ENCODE measurements around the gene MPC2. TPM values are rescaled to one million over a fixed set of nuclear protein-coding genes. Genes with fewer than 3 reads are reported as not detected.
"Not testable (repeated sequence)": the region's sequence is repeated elsewhere in the genome, so short reads cannot be mapped to it uniquely, and the experiment has no call there.

Gene MPC2
- total RNA-seq, 1 donor from 2014 or later = 45.3 TPM

DNA sequence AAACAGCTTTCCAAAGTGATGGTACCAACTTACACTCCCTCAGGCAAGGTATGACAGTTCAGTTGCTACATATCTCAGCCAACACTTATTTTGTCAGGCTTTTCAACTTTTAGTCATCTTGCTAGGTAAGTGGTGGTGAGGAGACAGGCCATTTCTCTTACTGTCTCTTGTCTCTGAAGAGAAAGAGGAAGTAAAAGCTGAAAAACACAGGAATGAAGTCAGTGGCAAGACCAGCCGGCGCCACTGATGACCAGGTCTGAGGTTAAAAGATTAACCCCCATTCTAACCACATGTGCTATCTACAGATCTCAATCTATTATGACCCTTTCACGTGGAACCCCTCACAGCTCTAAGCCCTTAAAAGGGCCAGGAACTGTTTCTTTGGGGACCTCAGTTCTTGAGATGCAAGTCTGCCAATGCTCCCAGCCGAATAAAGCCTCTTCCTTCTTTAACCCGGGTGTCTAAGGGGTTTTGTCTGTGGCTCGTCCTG lies 27.1 kb downstream of the MPC2 start:
- intact Hi-C loops (cut with micrococcal nuclease) = no loop called here

- intact Hi-C loops (cut with micrococcal nuclease) = no loop called here
Observed at GRCh38 chr1:167905671-167906070, 31.2 kb downstream of the MPC2 start.

GRCh38 chr1:167905182-167905581 lies 31.7 kb downstream of the MPC2 start:
- intact Hi-C loops (cut with micrococcal nuclease) = no loop called here

GRCh38 chr1:167904652-167905130 lies 32.2 kb downstream of the MPC2 start:
- intact Hi-C loops (cut with micrococcal nuclease) = no loop called here

GRCh38 chr1:167900907-167901306 lies 36.0 kb downstream of the MPC2 start:
- intact Hi-C loops (cut with micrococcal nuclease) = no loop called here

DNA sequence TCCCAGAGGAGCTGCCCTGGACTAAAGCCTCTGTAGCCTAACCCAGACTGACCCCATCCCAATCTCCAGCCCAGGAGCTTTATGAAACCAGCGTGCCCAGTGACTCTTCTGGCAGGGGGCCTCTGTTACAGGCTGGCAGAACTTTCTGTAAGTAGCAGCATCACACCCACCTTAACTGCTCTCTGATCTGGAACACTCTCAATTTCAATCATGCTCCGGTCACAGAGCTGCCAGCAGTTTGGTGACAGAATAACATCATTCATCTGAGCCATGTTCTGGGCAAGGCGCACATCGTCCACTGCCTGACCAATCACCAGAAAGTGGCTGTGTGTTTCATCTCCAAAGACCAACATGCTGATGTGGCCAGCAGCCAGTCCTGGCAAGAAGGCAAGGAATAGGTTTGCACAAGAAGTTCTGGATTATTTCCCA lies 37.6 kb downstream of the MPC2 start:
- intact Hi-C loops (cut with micrococcal nuclease) = no loop called here

DNA sequence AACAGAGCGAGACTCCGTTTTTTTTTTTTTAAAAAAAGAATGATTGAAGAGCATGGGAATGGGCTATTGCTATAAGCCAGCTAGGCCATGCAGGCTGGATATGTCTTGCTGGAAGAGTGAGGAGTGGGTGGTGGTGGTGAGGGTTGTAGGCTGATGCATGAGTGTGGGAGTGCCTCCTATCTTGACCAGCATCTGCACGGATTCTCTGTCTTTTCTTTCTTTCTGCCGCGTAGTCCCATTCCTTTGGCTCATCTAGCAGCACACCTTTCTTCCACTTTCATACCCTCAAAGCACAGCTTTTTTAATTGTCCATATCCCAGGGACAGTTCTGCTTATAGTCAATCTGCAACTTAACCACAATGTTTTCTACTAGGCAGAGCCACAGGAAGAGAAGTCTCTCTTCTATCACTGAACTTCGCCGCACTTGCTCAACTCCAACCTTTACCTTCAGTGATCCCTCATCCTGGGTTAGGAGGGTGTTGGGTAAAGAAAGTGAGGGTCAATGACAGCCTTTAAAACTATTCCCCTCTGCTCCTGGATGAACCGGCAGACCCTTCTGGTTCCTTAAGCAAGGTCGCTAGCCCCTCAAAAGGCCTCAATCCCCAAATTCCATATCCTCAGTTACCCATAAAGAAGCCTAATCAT lies 38.2 kb downstream of the MPC2 start:
- intact Hi-C loops (cut with micrococcal nuclease) = no loop called here

- intact Hi-C loops (cut with micrococcal nuclease) = no loop called here
Observed at GRCh38 chr1:167893798-167894197, 43.1 kb downstream of the MPC2 start.

DNA sequence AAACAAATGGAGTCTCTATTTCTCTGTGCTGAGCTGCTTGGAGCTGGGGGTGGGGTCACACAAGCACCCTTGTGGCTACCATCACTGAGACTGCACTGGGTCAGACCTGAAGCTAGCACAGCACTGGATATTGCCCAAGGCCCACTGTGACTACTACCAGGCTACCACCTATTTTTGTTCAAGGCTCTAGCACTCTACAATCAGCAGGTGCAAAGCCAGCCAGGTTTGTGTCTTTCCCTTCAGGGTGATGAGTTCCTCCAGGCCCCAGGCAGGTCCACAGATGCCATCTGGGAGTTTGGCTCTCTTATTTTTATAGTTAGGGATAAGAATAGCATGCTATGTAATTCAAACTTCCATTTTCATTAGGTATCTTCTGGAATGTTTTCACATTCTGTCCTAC lies 46.5 kb downstream of the MPC2 start:
- intact Hi-C loops (cut with micrococcal nuclease) = no loop called here

DNA sequence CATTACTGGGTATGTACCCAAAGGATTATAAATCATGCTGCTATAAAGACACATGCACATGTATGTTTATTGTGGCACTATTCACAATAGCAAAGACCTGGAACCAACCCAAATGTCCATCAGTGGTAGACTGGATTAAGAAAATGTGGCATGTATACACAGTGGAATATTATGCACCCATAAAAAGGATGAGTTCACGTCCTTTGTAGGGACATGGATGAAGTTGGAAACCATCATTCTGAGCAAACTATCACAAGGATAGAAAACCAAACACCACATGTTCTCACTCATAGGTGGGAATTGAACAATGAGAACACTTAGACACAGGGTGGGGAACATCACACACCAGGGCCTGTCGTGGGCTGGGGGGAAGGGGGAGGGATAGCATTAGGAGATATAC lies 49.7 kb downstream of the MPC2 start:
- intact Hi-C loops (cut with micrococcal nuclease) = not testable (repeated sequence)

DNA sequence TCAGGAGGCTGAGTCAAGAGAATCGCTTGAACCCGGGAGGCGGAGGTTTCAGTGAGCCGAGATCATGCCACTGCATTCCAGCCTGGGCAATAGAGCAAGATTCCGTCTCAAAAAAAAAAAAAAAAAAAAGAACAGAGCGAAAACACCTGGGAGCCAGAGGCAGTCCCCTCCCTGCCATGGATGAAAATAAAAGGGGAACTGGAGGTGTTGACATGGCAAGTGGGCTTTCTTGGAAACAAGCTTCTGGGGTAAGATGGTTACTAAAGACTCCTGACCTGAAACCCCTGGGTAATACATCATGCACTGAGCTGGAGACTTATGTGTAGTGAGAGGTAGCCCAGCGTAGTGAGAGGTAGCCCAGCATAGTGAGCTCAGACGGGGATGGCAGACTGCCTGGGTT lies 54.5 kb downstream of the MPC2 start:
- intact Hi-C loops (cut with micrococcal nuclease) = no loop called here

DNA sequence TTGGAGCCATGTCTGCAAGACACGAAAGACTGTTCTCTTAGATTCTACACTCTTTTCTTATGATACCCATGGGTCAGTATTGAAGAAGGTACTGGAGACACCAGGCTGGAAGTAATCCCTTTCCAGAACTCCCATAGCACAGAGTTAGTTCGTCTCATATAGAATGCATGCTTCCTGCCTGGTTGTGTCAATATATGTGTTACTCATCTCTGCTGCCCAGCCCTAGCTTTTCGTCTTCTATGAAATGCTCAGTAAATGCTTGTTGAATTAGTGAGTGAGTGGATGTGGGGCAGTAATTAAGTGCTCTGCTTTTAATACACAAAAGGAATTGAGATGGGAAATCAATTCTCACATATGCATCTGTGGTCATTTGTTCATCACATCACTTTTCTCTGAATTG lies 55.1 kb downstream of the MPC2 start:
- intact Hi-C loops (cut with micrococcal nuclease) = no loop called here

GRCh38 chr1:167881069-167881468 lies 55.8 kb downstream of the MPC2 start:
- intact Hi-C loops (cut with micrococcal nuclease) = no loop called here

DNA sequence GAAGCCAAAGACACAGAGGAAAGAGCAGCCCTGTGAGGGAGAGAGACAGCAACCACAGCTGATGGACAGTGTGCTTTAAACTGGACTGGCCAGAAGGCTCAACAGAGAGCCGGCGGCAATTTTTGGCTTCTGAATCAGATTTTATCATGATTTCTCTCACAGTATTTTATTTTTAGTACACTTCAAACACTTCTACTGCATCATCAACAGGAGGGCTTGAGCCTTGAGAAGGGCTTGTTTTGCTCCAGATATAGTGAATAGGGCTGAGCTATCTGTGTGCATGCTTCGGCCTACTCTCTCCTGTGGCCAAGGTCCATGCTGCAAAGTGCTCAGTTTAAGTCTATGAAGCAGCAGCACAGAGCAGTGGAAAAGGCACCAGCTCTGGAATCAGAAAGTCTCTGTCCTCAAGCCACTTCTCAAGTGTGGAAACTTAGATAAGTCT lies 56.3 kb downstream of the MPC2 start:
- intact Hi-C loops (cut with micrococcal nuclease) = no loop called here

DNA sequence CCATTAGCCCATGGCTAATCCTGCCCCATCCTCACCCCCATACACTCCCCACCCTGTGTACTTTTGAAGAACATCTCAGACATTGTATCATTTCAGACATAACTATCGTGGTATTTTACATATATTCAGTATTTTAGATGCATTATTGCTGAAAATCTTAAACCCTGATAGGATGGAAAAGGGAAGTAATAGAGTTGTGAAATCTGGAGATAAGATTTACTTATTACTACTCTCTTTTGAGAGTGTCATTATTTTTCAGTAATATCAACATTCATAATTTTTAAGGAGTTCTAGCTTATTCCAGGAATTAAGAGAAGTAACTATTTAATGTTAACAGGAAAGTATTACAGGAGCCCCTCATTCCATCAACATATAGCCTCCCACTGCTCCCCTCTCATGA lies 57.4 kb downstream of the MPC2 start:
- intact Hi-C loops (cut with micrococcal nuclease) = no loop called here

DNA sequence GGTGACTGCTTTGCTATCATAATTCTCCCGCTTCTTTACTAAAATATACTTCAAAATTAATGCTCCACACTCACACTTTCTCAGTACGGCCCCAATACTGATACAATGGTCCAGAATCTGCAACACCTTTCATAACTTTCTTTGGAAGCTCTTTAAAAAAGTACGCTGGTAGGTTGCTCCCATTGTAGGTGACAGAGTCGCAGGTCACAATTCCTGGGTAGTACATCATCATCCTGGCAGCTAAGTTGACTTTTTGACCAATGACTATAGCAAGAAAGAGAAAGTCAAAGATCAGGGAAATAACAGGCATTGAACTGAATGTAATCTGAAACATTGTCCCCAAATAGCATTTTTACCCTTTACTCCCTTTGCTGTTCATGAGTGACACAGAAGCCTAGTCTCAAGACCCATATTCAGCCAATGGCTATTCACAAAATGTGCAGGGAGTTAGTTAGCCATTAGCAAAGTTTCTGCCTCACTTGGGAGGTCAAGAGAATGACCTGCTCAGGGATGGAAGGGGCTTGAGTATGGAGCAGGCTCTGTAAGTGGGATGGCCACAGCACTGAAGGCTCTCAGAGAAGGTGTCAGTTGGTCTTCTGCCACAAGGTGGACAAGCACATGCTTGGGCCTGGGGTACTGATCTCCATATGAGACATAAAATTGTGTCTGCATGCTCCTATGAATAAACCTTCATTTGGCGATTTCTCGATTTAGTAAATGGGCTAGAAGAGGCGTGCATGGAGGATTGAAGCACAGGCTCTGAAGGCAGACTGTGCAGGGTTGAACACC lies 58.3 kb downstream of the MPC2 start:
- intact Hi-C loops (cut with micrococcal nuclease) = no loop called here

GRCh38 chr1:167876597-167877175 lies 60.2 kb downstream of the MPC2 start:
- intact Hi-C loops (cut with micrococcal nuclease) = no loop called here

- intact Hi-C loops (cut with micrococcal nuclease) = no loop called here
Observed at GRCh38 chr1:167871331-167871730, 65.5 kb downstream of the MPC2 start.

DNA sequence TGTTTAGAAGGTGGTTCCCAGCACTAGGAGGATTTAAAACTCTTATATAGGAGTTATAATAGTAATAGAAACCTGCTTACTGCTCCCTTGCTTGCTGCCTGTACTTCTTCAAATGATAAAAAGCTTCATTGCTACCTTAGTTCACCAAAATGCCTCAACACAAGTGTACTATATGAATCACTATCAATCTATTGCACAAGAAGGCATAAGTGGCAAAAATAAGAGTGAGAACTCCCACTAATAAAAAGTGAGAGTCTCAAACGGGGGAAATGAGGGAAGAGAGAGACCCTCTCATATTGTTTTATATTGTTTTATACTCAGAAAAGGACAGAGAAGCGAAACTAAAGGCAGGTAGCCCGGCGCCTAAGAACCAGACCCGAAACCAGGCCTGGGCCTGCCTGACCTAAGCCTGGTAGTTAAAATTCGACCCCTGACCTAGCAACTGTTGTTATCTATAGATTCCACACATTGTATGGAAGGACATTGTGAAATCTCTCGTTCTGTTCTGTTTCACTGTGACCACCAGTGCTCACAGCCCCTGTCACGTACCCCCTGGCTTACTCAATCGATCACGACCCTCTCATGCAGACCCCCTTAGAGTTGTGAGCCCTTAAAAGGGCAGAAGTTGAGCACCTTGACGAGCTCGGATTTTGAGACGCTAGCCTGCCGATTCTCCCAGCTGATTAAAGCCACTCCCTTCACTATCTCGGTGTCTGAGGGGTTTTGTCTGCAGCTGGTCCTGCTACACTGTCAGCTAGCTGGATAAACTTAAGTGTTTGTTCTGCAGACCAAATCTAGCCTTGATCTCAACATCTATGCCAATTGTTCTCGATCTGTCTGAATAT lies 67.5 kb downstream of the MPC2 start:
- intact Hi-C loops (cut with micrococcal nuclease) = not testable (repeated sequence)

DNA sequence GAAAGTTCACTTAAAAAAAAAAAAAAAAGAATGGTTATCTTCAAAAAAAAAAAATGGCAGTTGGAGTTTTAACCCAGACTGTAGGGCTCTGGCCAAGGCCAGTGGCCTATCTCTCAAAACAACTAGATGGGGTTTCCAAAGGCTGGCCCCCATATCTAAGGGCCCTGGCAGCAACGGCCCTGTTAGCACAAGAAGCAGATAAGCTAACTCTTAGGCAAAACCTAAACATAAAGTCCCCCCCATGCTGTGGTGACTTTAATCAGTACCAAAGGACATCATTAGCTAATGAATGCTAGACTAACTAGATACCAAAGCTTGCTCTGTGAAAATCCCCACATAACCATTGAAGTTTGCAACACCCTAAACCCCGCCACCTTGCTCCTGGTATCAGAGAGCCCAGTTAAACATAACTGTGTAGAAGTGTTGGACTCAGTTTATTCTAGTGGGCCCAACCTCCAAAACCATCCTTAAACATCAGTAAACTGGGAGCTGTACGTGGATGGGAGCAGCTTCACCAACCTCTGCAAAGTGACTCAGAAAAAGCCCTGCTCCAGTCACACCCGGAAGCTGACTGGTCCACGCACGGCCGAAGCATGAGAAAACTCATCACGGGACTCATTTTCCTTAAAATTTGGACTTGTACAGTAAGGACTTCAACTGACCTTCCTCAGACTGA lies 70.0 kb downstream of the MPC2 start:
- intact Hi-C loops (cut with micrococcal nuclease) = not testable (repeated sequence)
